ENCODE results near the gene LCE4A.
"Not testable (repeated sequence)": the region's sequence is repeated elsewhere in the genome, so short reads cannot be mapped to it uniquely, and the experiment has no call there.

Gene LCE4A, protein sequence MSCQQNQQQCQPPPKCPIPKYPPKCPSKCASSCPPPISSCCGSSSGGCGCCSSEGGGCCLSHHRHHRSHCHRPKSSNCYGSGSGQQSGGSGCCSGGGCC

GRCh38 chr1:152707860-152708259, at the start of gene LCE4A:
LCE4A (plus strand) TSS chr1:152708160; CDS start chr1:152709076, 916 bp downstream.
- DNase-seq = no peak

DNA sequence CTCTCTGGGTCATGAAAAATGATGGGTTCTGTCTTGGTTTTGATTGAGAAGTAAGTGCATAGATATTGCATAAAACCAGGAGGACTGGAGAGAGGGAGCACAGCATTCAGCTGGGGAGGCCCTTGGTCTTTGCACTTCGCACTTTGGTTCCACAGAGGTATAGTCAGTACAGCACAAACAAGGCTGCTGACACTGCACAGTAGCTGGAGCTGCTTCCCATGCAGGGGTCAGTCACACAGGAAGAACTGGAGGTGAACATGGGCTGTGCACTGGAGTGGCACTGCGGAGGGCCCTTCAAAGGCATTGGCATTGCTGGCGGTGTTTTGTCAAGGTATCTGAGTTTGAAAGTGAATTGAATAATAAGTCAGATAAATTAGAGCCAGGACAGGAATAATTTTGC, 49.3 kb upstream of the LCE4A start:
- DNase-seq = no peak

GRCh38 chr1:152663098-152663497, 44.9 kb upstream of the LCE4A start, which contains the start of gene LCE2D:
LCE2D (plus strand) TSS chr1:152663380; CDS start chr1:152664106, 726 bp downstream.
- DNase-seq = no peak

- not testable (repeated sequence) for DNase-seq
Observed at GRCh38 chr1:152666171-152666570, 41.8 kb upstream of the LCE4A start.

DNA sequence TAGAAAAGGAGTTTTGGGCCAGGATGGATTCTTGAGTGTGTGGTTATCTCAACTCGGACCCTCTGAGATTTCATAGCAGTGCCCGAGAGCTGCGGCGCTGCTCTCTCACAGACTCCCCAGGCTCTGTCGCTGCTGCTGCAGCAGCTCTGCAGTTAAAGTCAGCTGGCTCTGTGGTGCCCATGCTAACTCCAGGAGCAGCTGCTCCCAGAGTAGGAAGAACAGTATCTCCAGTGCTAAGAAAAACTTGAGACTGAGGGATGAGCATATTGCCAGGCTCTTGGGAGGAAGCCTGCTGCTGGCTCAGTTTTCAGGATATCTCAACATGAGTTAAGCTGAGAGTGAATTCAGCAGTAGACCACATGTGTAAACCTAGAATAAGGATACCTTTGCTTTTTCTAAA, 40.3 kb upstream of the LCE4A start:
- no peak for DNase-seq

DNA sequence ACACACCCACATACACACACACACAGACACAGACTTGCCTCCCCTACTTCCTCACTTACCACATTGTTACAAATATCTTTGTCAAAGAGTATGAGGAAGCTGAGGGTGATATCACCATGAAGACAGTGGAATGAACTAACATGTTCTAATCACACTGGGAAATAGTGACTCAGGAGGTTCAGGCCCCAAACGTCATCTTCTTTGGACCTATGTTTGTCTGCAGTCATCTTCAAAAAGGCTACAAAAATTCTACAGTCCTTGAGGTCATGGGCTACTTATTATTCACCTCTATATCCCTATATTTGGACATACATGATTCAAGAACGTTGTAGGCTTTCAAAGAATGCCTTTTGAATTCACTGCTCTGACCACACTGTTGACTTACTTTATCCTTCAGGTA, 34.9 kb upstream of the LCE4A start:
- DNase-seq = no peak

GRCh38 chr1:152674983-152675382, 33.0 kb upstream of the LCE4A start, which contains the start of gene LCE2C:
LCE2C (plus strand) TSS chr1:152675279; CDS start chr1:152676016, 737 bp downstream.
- not testable (repeated sequence) for DNase-seq

DNA sequence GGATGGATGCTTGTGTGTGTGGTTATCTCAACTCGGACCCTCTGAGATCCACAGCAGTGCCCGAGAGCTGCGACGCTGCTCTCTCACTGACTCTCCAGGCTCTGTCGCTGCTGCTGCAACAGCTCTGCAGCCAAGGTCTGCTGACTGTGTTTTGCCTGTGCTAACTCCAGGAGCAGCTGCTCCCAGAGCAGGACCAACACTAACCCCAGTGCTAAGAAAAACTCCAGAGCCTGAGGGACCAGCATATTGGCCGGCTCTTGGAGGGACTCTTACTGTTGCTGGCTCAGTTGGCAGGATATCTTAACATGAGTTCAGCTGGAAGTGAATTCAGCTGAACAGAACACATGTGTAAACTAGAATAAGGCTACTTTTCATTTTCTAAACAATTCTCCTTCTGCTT, 28.5 kb upstream of the LCE4A start:
- DNase-seq = no peak

DNA sequence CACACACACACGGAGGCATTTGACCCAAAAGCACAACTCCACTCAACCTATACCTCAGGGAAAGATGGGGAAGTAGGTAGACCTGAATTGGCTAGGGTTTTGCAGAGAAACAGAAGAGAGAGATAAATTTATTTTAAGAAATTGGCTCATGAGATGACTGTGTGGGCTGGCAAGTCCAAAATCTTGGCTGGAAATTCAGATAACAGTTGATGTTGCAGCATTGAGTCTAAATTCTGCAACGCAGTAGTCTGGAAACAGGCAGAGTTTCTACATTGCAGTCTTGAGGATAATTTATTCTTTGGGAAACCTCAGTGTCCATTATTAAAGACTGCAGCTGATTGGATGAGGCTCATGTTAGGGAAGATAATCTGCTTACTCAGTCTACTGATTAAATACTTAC, 26.3 kb upstream of the LCE4A start:
- no peak for DNase-seq

DNA sequence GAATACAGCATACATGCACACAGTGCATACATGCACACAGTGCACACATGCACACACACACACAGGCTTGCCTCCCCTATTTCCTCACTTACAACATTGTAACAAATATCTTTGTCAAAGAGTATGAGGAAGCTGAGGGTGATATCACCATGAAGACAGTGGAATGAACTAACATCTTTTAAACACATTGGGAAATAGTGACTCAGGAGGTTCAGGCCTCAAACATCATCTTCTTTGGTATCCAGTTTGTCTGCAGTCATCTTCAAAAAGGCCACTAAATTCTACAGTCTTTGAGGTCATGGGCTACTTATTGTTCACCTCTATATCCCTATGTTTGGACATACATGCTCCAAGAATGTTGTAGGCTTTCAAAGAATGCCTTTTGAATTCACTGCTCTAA, 24.1 kb upstream of the LCE4A start:
- no peak for DNase-seq

- DNase-seq = not testable (repeated sequence)
Observed at GRCh38 chr1:152685823-152686222, 22.1 kb upstream of the LCE4A start, which contains the start of gene LCE2B. LCE2B (plus strand) TSS chr1:152686123; CDS start chr1:152686844, 721 bp downstream.

DNA sequence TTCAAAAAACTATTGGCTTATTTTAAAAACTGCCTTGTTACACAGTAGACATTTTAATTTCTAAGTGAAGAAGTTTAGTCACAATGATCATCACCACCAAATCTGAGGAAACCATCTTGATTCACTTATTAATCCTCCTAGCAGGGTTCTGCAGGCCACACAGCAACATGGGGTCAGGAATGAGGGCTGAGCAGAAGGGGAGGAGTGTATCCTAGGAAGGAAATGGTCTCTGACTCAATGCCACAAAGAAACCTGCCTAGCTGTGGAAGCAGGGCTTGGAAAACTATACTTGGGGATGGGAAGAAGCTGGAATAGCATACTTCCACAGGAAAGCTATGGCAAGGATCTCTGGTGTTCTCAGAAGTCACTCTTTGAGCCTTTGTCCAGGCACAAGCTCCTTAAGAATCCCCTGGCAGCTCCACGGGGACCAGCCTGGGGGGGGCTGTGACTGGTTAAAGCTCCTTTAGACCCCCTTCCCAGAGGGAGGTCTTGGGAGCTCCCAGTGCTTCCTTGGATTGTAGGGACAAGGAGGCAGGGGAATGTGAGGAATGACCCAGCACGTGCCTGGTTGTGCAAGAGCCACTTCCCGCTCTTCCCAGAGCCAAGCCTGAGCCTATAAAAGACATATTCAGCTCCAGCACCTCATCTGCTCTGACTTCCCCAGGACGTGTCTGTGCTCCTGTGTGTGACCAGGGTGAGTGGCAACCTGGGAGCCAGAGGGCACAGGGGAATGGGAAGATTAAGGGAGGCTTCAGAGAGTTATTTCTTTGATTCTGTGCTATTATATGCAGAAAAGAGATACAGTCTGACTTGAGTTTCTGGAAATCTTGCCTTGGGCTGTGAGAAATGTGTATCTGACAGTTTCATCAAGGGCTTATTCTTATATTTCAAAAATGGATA, 10.0 kb upstream of the LCE4A start, which contains the start of gene LCE2A:
Gene LCE2A (plus strand): TSS at position 645 of the 900 bp plus-strand sequence. CDS start 557 bp downstream, outside the sequence.
- no peak for DNase-seq

DNA sequence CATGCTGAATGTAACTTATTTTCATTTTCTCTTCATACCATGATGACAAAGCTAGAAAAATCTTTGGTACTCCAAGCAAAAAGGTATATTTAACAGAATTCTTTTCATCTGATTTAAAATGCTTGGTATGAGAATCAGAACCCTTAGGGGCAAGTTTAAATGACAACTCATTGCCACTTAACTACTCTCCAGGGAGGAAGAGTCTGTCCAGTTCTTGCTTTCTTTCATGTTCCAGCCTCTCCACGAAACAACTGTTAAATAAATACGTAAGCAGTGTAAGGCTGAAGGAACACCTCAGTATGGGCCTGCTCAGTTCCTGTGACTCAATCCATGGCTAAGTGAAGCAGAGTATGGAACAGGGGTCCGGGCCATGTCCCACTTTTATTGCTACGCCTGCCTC, 8.2 kb upstream of the LCE4A start:
- no peak for DNase-seq

DNA sequence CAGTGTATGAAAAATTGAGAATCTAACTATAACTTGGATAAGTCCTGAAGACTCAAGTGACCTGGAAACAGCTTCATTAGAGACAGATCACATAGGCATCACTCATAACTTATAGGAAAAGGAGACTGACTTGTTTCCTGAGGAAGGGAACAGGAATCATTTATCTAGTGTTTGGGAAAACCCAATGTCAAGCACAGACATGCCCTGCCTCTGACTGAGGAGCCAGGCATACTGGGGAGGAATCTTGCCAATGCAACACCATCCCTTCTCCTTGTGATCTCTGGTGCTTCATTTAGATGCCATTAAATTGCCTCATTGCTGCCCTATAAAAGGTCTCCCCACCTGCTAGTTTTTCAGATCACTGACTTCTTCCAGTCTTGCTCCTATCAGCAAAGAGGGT, 10.3 kb downstream of the LCE4A start:
- DNase-seq = no peak

GRCh38 chr1:152725261-152725660, 17.3 kb downstream of the LCE4A start:
- DNase-seq = no peak

GRCh38 chr1:152728986-152729385, 21.0 kb downstream of the LCE4A start:
- no peak for DNase-seq

DNA sequence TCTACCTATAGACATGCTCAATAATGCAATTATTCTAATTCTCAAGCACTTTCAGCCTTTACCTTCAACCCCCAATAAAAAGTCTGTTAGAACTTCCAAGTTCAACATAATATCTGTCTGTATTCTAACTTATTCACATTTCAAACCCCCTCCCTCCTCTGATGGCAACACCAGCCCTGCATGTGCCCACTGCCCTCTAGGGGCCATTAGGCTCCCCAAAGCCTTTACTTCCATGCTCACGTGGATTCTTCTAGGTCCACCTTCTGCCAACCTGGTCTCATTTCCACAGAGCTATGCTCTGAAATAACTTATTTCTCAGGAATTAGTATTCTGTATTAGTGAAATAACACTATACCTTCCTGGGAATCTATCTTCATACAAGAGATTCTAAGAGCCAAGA, 27.7 kb downstream of the LCE4A start:
- no peak for DNase-seq

GRCh38 chr1:152737997-152738396, 30.0 kb downstream of the LCE4A start:
- no peak for DNase-seq

DNA sequence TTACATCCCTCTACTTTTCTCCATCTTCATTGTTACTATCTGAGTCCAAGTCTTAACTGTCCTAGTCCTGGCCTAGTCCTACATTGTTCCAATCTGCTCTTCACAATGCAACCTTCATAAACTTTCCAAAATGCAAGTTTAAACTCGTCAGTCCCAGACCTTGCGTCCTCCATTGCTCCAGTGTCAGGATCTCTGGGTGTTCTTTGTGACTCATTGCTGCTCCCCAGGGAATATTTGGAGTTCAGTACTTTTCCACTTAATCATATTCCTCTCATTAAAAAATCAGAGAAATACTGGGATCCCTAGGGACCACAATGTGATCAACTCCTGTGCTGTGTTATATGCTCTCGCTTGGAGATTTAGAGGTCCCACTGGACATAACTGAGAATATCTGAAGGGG, 31.9 kb downstream of the LCE4A start:
- DNase-seq = no peak

DNA sequence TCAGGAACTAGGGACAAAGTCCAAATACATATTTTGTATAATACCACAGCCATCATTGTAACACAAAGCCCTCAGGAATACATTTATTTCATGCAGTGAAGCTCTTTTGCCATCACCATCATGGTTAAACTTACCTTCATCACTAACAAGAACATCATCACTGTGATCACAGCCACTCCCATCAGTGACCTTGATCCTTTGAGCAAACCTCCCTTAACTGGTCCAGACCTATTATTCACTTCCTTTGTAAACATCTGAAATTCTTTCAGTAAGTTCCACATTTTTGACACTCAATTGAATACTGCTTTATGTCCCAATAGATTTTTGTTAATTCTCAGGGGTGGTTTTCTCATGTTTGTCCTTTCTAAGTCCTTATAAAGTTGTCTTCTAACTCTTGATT, 33.7 kb downstream of the LCE4A start:
- DNase-seq = no peak

- DNase-seq = no peak
Observed at GRCh38 chr1:152743371-152744145, 35.6 kb downstream of the LCE4A start.

GRCh38 chr1:152745289-152745704, 37.3 kb downstream of the LCE4A start:
- DNase-seq = no peak

DNA sequence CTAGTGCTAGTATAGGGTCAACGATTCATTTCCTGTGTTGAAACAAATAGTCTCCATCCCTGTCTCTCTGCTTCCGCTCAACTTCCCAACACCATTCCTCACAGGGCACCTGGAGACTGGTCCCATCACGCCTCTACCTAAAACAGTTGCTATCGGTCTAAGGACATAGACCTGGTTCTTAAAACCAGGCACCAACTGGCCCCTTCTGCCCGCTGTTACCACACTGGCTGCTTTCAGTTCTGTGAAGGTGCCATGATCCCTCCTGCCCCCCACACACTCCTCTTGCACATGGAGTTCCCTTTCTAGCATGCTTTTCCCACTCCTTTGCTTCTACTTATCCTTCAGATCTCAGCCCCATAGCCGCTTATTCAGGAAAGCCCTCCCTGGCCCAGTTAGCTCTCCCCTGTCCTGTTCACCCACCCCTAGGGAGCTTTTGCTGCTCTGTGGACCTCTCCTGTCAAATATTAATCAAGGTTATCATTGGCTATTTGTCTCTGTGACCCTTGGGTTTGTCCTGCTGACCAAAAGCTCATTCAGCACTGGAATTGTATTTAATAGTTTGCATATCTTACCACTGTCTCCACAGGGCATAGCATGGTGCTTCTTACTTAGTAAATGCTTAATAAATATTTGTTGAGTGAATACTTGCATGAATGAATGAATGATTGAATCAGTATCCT, 37.9 kb downstream of the LCE4A start:
- DNase-seq = no peak
